Measurements from ENCODE around the gene GATD1.

Gene GATD1

DNA sequence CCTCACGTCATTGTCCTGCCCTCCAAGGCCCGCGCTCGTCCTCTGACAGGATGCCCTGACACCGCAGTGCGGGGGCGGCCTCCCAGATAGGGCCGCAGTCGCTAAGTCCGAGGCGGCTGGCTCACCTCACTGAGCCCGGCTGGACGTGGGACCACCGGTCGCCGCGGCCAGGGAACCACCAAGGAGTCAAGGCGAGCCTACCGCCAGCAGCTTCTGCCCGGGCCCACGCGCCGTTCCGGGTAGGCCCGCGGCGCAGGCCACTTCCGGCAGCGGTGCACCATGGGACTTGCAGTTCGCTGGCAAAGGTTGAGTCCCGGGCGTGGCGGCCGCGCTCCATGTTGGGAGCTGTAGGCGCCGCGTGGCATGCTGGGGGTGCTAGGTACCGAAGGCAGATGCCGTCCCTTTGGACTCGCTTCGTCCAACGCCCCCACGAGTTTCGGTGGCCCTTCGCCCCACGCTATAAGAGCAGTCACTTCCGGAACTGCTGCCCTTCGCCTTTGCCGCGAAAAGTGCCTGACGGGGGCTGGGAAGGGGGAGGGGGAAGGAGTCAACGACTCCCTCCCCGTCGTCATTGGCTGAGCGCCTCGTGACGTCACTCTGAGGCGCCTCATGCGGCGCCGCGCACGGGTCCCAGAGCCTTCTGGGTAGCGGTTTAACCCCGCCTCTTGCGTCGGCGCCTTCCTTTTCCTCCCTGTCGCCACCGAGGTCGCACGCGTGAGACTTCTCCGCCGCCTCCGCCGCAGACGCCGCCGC lies 32.2 kb upstream of the GATD1 start, which contains the start of gene RPLP2 (continued):
- TF ChIP-seq TSHZ1 (tag by site-specific recombination; IDR thresholded peaks at IDR 0.05; ENCODE audit: borderline replicate concordance), result no peak
- TF ChIP-seq, protein P1, sequence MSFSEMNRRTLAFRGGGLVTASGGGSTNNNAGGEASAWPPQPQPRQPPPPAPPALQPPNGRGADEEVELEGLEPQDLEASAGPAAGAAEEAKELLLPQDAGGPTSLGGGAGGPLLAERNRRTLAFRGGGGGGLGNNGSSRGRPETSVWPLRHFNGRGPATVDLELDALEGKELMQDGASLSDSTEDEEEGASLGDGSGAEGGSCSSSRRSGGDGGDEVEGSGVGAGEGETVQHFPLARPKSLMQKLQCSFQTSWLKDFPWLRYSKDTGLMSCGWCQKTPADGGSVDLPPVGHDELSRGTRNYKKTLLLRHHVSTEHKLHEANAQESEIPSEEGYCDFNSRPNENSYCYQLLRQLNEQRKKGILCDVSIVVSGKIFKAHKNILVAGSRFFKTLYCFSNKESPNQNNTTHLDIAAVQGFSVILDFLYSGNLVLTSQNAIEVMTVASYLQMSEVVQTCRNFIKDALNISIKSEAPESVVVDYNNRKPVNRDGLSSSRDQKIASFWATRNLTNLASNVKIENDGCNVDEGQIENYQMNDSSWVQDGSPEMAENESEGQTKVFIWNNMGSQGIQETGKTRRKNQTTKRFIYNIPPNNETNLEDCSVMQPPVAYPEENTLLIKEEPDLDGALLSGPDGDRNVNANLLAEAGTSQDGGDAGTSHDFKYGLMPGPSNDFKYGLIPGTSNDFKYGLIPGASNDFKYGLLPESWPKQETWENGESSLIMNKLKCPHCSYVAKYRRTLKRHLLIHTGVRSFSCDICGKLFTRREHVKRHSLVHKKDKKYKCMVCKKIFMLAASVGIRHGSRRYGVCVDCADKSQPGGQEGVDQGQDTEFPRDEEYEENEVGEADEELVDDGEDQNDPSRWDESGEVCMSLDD (tag by site-specific recombination; IDR thresholded peaks at IDR 0.05), result peak; percentile 71; the same call in 1 of the 2 replicates
- no peak for TF ChIP-seq ZSCAN23 (tag by site-specific recombination; IDR thresholded peaks at IDR 0.05)
- TF ChIP-seq, protein P2, sequence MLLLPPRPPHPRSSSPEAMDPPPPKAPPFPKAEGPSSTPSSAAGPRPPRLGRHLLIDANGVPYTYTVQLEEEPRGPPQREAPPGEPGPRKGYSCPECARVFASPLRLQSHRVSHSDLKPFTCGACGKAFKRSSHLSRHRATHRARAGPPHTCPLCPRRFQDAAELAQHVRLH (tag by site-specific recombination; IDR thresholded peaks at IDR 0.05), result peak; percentile 36; the same call in 1 of the 2 replicates
- TF ChIP-seq OVOL3 (tag by site-specific recombination; IDR thresholded peaks at IDR 0.05), result no peak
- TF ChIP-seq ZNF223 (tag by site-specific recombination; IDR thresholded peaks at IDR 0.05), result no peak
- TF ChIP-seq ZBTB17 (tag by site-specific recombination; IDR thresholded peaks at IDR 0.05), result peak; percentile 78
- TF ChIP-seq ZNF677 (tag by site-specific recombination; IDR thresholded peaks at IDR 0.05), result no peak
- TF ChIP-seq ZNF704 (tag by site-specific recombination; IDR thresholded peaks at IDR 0.05), result no peak
- TF ChIP-seq, protein P3, sequence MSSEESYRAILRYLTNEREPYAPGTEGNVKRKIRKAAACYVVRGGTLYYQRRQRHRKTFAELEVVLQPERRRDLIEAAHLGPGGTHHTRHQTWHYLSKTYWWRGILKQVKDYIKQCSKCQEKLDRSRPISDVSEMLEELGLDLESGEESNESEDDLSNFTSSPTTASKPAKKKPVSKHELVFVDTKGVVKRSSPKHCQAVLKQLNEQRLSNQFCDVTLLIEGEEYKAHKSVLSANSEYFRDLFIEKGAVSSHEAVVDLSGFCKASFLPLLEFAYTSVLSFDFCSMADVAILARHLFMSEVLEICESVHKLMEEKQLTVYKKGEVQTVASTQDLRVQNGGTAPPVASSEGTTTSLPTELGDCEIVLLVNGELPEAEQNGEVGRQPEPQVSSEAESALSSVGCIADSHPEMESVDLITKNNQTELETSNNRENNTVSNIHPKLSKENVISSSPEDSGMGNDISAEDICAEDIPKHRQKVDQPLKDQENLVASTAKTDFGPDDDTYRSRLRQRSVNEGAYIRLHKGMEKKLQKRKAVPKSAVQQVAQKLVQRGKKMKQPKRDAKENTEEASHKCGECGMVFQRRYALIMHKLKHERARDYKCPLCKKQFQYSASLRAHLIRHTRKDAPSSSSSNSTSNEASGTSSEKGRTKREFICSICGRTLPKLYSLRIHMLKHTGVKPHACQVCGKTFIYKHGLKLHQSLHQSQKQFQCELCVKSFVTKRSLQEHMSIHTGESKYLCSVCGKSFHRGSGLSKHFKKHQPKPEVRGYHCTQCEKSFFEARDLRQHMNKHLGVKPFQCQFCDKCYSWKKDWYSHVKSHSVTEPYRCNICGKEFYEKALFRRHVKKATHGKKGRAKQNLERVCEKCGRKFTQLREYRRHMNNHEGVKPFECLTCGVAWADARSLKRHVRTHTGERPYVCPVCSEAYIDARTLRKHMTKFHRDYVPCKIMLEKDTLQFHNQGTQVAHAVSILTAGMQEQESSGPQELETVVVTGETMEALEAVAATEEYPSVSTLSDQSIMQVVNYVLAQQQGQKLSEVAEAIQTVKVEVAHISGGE (tag by site-specific recombination; conservative IDR thresholded peaks at IDR 0.05; ENCODE audit: low read depth), result peak; percentile 95
- no peak for TF ChIP-seq ZBTB49 (tag by site-specific recombination; IDR thresholded peaks at IDR 0.05; ENCODE audit: low read depth)
- TF ChIP-seq ZNF449 (tag by site-specific recombination; IDR thresholded peaks at IDR 0.05), result 0 out of 2 replicates have a peak, but pooled peaks have one; percentile 22
- TF ChIP-seq, protein P4, sequence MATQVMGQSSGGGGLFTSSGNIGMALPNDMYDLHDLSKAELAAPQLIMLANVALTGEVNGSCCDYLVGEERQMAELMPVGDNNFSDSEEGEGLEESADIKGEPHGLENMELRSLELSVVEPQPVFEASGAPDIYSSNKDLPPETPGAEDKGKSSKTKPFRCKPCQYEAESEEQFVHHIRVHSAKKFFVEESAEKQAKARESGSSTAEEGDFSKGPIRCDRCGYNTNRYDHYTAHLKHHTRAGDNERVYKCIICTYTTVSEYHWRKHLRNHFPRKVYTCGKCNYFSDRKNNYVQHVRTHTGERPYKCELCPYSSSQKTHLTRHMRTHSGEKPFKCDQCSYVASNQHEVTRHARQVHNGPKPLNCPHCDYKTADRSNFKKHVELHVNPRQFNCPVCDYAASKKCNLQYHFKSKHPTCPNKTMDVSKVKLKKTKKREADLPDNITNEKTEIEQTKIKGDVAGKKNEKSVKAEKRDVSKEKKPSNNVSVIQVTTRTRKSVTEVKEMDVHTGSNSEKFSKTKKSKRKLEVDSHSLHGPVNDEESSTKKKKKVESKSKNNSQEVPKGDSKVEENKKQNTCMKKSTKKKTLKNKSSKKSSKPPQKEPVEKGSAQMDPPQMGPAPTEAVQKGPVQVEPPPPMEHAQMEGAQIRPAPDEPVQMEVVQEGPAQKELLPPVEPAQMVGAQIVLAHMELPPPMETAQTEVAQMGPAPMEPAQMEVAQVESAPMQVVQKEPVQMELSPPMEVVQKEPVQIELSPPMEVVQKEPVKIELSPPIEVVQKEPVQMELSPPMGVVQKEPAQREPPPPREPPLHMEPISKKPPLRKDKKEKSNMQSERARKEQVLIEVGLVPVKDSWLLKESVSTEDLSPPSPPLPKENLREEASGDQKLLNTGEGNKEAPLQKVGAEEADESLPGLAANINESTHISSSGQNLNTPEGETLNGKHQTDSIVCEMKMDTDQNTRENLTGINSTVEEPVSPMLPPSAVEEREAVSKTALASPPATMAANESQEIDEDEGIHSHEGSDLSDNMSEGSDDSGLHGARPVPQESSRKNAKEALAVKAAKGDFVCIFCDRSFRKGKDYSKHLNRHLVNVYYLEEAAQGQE (tag by site-specific recombination; IDR thresholded peaks at IDR 0.05), result no peak
- no peak for TF ChIP-seq ZNF555 (tag by site-specific recombination; conservative IDR thresholded peaks at IDR 0.05)
- TF ChIP-seq ZBTB8A (tag by site-specific recombination; IDR thresholded peaks at IDR 0.05), result peak; percentile 59
- TF ChIP-seq, protein P5, sequence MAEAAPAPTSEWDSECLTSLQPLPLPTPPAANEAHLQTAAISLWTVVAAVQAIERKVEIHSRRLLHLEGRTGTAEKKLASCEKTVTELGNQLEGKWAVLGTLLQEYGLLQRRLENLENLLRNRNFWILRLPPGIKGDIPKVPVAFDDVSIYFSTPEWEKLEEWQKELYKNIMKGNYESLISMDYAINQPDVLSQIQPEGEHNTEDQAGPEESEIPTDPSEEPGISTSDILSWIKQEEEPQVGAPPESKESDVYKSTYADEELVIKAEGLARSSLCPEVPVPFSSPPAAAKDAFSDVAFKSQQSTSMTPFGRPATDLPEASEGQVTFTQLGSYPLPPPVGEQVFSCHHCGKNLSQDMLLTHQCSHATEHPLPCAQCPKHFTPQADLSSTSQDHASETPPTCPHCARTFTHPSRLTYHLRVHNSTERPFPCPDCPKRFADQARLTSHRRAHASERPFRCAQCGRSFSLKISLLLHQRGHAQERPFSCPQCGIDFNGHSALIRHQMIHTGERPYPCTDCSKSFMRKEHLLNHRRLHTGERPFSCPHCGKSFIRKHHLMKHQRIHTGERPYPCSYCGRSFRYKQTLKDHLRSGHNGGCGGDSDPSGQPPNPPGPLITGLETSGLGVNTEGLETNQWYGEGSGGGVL (tag by site-specific recombination; IDR thresholded peaks at IDR 0.05), result no peak

Measured in HEK293 (cell line).